Superior temporal gyrus (tissue), 1 donor: ENCODE measurements around the gene SLC25A26.

Source experiments
- DNase-seq: peaks from one replicate; pipeline ENCODE4 v3.0.0-alpha.2; 2016; ENCODE audit errors: extremely low spot score

Gene SLC25A26

DNA sequence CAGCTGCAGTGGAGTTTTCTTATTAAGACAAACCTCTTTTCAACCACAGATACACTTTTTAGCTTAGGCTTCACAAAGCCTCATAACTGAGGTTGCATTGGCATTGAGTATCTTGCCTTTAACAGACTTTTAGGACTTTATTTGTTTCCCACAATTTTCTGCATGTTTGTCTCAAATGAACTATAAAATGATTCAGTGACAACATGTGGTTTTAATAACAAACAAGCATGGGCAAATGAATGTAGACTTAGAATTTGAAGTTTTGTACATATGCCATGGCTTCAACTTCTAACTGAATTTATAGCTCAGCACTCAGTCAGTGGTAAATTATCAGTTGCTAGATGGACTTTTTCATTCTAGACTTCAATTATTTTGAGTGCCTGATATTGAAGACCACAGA is 101.6 kb downstream of the SLC25A26 start:
- no peak for DNase-seq

DNA sequence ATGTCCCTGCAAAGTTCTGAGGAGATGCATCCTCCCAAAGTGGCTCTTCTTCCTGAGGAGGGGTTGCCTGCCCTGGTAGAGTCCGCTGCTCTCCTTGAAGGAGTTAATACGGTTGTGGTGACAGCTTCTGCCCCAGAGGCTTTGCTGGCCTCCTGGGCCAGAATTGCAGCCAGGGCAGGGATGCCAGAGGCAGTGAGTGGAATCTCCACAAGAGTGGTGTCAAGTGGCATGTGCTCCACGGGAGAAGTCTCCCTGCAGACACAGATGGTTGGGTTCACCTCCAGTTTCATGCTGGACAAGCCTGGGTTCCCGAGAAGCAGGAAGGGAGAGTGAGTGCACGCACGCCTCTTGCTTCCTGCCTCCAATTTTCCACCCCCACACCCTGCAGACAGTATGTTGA is 105.5 kb downstream of the SLC25A26 start:
- no peak for DNase-seq

DNA sequence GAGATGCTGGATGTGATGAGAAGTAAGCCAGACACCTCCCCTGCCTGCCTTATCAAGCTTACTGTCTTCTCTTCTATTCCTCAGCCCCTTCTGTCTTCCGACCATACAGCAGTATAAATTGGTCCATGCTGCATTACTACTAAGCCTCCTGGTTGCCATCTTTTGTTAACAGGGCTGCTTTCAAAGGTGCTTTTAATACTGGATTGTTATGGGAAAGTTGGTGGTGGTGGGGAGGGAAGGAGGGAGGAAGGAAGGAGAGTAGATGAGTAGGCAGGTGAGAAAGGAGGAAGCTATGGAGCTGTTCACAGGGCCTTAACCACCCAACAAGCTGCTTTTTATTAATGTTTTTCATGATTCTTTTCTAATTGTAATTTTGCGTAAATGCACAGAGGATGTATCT is 114.9 kb downstream of the SLC25A26 start:
- DNase-seq = no peak

GRCh38 chr3:66336333-66336766 is 115.5 kb downstream of the SLC25A26 start:
- no peak for DNase-seq

GRCh38 chr3:66338927-66339326 is 118.1 kb downstream of the SLC25A26 start:
- no peak for DNase-seq

DNA sequence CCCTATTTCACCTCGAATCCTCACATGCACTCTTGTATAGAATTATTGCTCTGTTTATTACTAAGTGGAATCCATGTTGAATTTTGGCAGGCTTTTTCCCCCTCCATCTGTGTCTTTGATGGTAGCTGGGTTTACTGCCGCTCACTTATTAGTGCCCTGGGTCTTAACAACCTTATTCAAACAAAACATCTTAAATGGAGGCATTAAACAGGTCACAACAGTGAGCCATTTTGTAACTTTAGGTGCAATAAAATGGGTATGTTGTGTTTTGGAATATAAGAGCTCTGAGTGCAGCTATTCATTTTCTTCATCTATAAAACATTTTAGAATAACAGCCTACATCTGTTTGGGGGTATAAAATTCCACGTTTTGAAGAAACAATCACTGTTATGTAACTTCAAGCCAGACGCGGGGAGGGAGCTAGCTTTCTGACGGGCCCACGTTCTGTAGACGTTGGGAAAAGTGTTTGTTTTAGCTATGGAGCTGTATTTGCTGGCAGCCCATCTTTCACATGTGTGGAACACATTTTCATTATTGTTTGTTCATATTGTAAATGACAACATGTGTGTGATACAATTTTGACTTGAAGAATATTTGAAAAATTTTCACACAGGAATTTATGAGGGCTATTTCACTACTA is 122.0 kb downstream of the SLC25A26 start:
- DNase-seq = no peak

DNA sequence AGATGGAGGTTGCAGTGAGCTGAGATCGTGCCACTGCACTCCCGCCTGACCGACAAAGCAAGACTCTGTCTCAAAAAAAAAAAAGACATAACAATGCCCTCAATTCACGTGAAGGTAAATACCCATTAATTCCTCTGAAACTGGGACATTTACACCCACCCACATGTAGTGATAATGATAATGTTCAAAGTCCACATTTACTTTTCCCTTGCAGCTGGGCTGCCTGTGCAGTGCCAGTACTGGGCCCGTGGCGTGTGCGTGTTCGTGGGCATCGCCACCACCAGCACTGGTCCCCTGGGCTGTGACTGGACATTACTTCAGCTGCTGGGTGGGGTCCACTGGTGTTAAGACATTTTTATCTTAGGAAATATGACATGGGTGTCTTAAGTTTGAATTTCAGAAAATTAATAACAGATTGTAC is 123.6 kb downstream of the SLC25A26 start:
- no peak for DNase-seq

DNA sequence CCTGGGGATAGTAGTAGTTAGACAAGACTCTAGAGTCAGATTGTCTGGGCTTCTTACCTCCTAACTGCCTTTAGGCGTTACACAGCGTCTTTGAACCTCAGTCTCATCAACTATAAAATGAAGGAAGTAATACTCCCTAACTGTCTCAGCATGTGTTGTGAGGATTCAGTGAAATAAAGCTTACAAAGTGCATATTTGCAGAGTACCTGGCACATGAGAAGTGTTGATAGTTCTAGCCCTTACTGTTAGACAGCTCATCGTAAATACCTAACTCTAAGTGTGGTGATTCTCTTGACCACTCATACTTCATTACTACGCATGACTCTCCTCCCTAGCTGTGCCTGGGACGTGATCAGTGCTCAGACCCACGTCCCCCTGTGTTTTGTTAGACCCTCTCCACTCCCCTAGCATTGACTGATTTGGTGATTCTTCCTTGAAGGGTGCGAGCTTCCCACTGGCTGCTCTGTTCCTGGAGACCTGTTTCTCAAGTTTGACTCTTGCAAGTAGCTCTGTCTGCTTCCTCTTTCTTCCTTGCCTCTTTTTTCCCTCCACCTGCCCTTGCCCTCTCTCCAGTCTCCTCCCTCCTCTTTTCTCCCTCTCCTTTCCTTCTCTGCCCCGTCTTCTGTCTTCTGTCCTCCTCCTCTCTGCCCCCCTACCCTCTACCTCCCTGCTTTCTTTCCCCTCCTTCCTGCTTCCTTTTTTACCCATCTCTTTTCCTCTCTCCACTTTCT is 124.2 kb downstream of the SLC25A26 start:
- DNase-seq = no peak

DNA sequence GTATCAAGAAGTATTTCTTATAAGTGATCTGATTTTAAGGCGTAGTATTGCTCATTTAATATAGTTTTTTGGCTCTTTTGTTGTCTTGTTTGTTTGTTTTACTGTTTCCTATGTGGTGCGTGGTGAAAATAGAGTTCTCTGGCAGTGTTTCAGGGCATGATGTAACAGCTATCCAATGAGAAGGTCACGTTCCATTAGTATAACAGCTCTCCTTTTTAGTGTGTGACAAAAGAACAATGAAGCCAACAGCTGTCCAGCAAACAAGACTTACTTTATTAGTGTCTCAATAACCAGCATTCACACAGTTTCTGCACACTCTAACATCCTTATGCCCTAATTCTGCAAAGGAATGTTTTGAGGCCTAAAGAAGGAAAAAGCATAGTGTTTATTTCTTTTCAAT is 127.9 kb downstream of the SLC25A26 start:
- peak; percentile 95 for DNase-seq

DNA sequence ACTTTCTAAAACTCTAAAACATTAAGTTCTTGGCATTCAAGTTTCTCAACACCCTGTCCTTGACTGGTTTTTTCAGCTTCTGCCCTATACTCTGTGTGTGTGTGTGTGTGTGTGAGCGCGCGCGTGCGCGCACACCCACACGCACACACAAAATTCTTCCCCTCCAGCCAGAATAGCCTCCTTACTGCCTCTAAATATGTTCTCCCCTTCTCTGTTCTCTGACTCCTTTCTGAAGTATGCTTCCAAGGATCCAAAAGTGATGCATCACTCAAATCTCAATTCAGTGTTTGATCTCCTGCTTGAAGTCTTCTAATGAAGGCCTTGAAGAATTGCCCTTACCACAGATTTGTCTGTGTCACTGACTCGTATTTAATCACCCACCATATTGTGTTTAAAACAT is 129.8 kb downstream of the SLC25A26 start:
- DNase-seq = no peak

GRCh38 chr3:66353039-66353438 is 132.2 kb downstream of the SLC25A26 start:
- DNase-seq = no peak

DNA sequence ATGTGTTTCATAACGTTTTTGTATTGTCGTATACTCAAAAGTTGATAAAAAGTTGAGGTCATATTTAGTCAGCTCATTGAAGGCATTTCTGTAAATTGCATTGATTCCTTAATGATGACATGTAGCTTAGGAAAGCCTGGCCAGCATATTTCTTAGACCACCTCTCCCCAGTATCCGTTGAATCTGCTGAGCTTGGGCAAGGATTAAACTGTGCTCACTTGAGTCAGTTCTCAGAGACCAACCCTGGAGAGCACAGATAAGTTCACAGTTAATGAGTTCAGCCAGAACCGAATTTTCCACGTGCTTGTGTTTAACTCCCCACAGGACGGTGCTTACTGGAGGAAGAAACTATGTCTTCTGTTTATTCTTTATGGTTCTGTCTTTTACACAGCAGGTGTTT is 132.7 kb downstream of the SLC25A26 start:
- DNase-seq = no peak

- no peak for DNase-seq
Measured at GRCh38 chr3:66354001-66354400, 133.2 kb downstream of the SLC25A26 start.

GRCh38 chr3:66355394-66355793 is 134.6 kb downstream of the SLC25A26 start:
- DNase-seq = no peak

GRCh38 chr3:66355997-66356396 is 135.2 kb downstream of the SLC25A26 start:
- no peak for DNase-seq

DNA sequence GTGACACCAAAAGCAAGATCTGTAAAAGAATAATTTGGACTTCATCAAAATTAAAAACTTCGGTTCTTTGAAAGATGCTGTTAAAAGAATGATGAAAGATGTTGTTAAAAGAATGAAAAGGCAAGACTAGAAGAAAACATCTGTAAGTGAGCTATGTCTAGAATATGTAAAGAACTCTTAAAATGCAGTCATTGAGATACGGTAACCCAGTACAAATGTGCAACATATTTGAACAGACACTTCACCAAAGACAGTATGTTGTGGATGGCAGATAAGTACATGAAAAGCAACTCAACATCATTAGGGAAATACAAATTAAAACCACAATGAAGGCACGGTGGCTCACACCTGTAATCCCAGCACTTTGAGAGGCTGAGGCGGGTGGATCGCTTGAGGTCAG is 140.6 kb downstream of the SLC25A26 start:
- no peak for DNase-seq

DNA sequence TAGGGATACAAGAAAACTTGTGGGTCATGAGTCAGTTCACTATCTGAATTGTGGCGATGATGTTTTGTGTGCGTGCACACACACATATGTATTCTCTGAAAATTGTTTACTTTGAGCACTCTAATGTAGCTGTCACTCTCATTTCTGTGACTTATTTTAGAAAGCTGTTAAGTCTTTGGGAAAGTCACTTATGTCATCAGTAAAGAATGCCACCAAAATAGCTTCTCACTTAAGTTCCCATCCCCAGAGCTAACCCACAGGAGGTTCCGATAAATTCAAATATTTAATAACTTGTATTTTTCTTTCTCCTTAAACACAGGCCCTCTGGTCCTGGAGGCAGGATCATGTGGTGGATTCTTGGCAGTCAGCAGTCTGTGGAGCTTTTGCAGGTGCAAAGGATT is 141.7 kb downstream of the SLC25A26 start:
- DNase-seq = no peak

DNA sequence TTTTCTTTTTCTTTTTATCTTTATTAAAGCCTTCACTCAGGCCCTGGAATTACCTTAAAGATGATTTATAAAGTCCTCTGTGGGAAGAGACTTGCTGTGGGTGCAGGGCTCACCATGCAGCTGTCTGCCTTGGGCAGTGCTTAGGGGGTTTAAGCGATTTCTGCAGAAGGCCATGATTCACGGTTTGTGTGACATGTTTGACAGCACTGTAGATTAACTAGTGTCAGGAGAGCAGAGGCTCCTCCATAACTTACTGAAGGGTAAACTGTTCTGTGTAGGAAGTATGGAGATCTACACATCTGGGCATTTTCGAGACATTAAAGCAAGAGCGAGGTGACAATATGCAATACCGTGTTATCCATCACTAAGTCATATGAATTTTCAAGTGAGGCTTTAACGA is 142.3 kb downstream of the SLC25A26 start:
- DNase-seq = no peak

GRCh38 chr3:66365080-66365479 is 144.3 kb downstream of the SLC25A26 start:
- DNase-seq = no peak

GRCh38 chr3:66366747-66367146 is 145.9 kb downstream of the SLC25A26 start:
- DNase-seq = no peak

DNA sequence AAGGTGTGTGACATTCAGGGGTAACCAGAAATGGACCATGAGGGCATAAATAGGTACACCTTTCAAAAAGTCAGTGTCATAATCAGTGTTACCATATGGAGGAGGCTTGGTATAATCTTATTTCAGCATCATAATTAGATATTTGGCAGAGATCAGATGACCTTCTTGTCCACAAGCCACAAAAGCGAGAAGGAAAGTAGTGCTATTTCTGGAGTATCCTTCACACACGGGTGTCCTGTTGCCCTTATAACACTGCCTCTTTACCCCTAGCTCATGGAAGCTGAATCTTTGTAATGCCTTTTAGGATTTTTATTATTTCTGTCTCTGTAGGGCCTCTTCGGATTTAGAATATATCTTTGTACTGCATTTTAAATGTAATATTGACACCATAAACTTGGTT is 147.2 kb downstream of the SLC25A26 start:
- DNase-seq = no peak

- DNase-seq = no peak
Measured at GRCh38 chr3:66370179-66370578, 149.4 kb downstream of the SLC25A26 start.

DNA sequence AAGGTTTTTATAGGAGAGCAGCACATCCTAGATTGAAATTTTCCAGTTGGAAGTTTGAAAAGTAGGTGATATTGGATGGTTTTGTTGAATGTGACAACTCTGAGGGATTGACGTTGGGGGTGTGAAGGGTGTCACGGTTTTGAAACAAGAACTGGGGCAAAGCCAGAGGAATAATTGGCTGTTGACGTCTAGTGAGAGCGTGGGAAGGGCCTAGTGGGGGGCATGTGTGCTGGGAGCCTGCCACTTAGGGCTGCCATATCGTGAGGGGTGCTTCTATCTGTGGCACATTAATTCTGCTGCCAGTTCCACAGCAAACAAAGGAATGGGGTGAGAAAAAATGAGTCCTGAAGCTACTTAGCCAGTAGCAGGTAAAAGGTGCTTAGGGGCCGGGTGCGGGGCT is 150.6 kb downstream of the SLC25A26 start:
- DNase-seq = no peak
